Calu3 (cell line): ENCODE results near the gene IRF2BP2. TPM values are rescaled to one million over a fixed set of nuclear protein-coding genes. Genes with fewer than 3 reads are reported as not detected.

Source experiments
- BruUV-seq: library from RNA; stranded (reverse); fragments of 400-500 nt; replicated peaks from 2 replicates; lab custom pipeline; 2021; lab: Mats Ljungman, UMichigan
- CTCF ChIA-PET: fragments of 300-600 bp; sonication (Branson Sonifier 250); formaldehyde crosslinking; loops from one replicate; lab custom pipeline; 2022; ENCODE audit warnings: antibody characterized with exemption; lab: Charles Lee
- DNase-seq: peaks from one replicate; pipeline ENCODE4 v3.0.0; 2022
- H3K27ac Mint-ChIP-seq: one replicate; pipeline ENCODE4 v1.8.0; 2022; ENCODE audit warnings: mixed read lengths; ENCODE audit not compliant: unreplicated experiment
- H3K27me3 Mint-ChIP-seq: one replicate; pipeline ENCODE4 v1.8.0; 2022; ENCODE audit warnings: mixed read lengths; ENCODE audit not compliant: unreplicated experiment
- H3K36me3 Mint-ChIP-seq: one replicate; pipeline ENCODE4 v1.8.0; 2022; ENCODE audit warnings: mild to moderate bottlenecking, moderate library complexity, mixed read lengths; ENCODE audit not compliant: insufficient read depth, unreplicated experiment
- H3K4me1 Mint-ChIP-seq: one replicate; pipeline ENCODE4 v1.8.0; 2022; ENCODE audit warnings: mild to moderate bottlenecking, low read depth, mixed read lengths; ENCODE audit not compliant: unreplicated experiment
- H3K4me3 Mint-ChIP-seq: one replicate; pipeline ENCODE4 v1.8.0; 2022; ENCODE audit warnings: mild to moderate bottlenecking, low read depth, moderate library complexity, mixed read lengths; ENCODE audit not compliant: unreplicated experiment
- H3K9me3 Mint-ChIP-seq: one replicate; pipeline ENCODE4 v1.8.0; 2022; ENCODE audit warnings: low read depth, mixed read lengths; ENCODE audit not compliant: unreplicated experiment
- CTCF ChIP-seq: fragments of 200-600 bp; IDR thresholded peaks from one replicate; pipeline ENCODE4 v1.8.0; 2022; ENCODE audit warnings: antibody characterized with exemption; ENCODE audit not compliant: unreplicated experiment
- intact Hi-C: fragments of 100-400 bp; cut with micrococcal nuclease; formaldehyde crosslinking; loops from one replicate; pipeline ENCODE4 v1.10.0; 2022; ENCODE audit not compliant: unreplicated experiment
- total RNA-seq: library from RNA; stranded (reverse); gene quantifications from 2 replicates; pipeline ENCODE4 v1.2.3, GENCODE V29; 2022

The IRF2BP2 gene
- total RNA-seq, 1 experiment from 2014 or later = 192 TPM

GRCh38 chr1:234634387-234634786 lies 24.4 kb upstream of the IRF2BP2 start:
- H3K4me3 Mint-ChIP-seq = no peak overlapping the region
- no peak for DNase-seq
- no TSS peak for BruUV-seq
- H3K9me3 Mint-ChIP-seq = no peaks in the 10 kb centered on the region
- H3K27ac Mint-ChIP-seq = no peak overlapping the region
- H3K4me1 Mint-ChIP-seq = peaks cover 39% of the 10 kb centered on the region
- CTCF ChIA-PET = no interaction called here
- intact Hi-C loops = loop anchor here (10.0 kb wide), 1 partner anchor 190 kb away; no protein-coding TSS in a partner anchor
- no peaks in the 10 kb centered on the region for H3K27me3 Mint-ChIP-seq
- peaks cover 10% of the 10 kb centered on the region for H3K36me3 Mint-ChIP-seq
- no peak for TF ChIP-seq CTCF

GRCh38 chr1:234633246-234634003 lies 23.4 kb upstream of the IRF2BP2 start:
- intact Hi-C loops = loop anchor here (10.0 kb wide), 1 partner anchor 191 kb away; no protein-coding TSS in a partner anchor
- no TSS peak for BruUV-seq
- no peak for DNase-seq
- Mint-ChIP-seq H3K27ac (peak overlapping the region; percentile 96), H3K4me1 (peaks cover 30% of the 10 kb centered on the region), H3K36me3 (peaks cover 5% of the 10 kb centered on the region), H3K4me3 (no peak overlapping the region), H3K27me3 (no peaks in the 10 kb centered on the region), H3K9me3 (no peaks in the 10 kb centered on the region)
- CTCF ChIA-PET = interaction anchor here (2.3 to 3.5 kb wide), 2 partner anchors 21 to 90 kb away, joined by 22 to 24 read pairs; no protein-coding TSS in a partner anchor
- no peak for TF ChIP-seq CTCF

- H3K4me1 Mint-ChIP-seq = peaks cover 39% of the 10 kb centered on the region
- H3K9me3 Mint-ChIP-seq = peaks cover 2% of the 10 kb centered on the region
- no peak for TF ChIP-seq CTCF
- CTCF ChIA-PET = interaction anchor here (0.6 to 3.5 kb wide), 16 partner anchors 8 to 451 kb away, joined by 3 to 24 read pairs (median 4); no protein-coding TSS in a partner anchor
- no peak for DNase-seq
- H3K27me3 Mint-ChIP-seq = no peaks in the 10 kb centered on the region
- H3K36me3 Mint-ChIP-seq = peaks cover 11% of the 10 kb centered on the region
- H3K4me3 Mint-ChIP-seq = no peak overlapping the region
- BruUV-seq = TSS peak; percentile 95
- peak overlapping the region; percentile 96 for H3K27ac Mint-ChIP-seq
- intact Hi-C loops = loop anchor here (10.0 kb wide), 1 partner anchor 193 kb away; no protein-coding TSS in a partner anchor
These were observed 22.2 kb upstream of the IRF2BP2 start for GRCh38 chr1:234632225-234632624.

- H3K4me1 Mint-ChIP-seq = peaks cover 44% of the 10 kb centered on the region
- peak; percentile 88 for DNase-seq
- peaks cover 11% of the 10 kb centered on the region for H3K36me3 Mint-ChIP-seq
- intact Hi-C loops = loop anchor here (1.0 to 10.0 kb wide), 3 partner anchors 19 to 193 kb away; no protein-coding TSS in a partner anchor
- BruUV-seq = no TSS peak
- CTCF ChIA-PET = interaction anchor here (0.6 to 3.5 kb wide), 15 partner anchors 8 to 452 kb away, joined by 3 to 24 read pairs (median 3); no protein-coding TSS in a partner anchor
- peak overlapping the region; percentile 96 for H3K27ac Mint-ChIP-seq
- H3K9me3 Mint-ChIP-seq = peaks cover 2% of the 10 kb centered on the region
- no peak for TF ChIP-seq CTCF
- no peak overlapping the region for H3K4me3 Mint-ChIP-seq
- H3K27me3 Mint-ChIP-seq = no peaks in the 10 kb centered on the region
These were observed 21.7 kb upstream of the IRF2BP2 start for GRCh38 chr1:234631721-234632125.
